ENCODE results near the gene TMEM212. TPM values are rescaled to one million over a fixed set of nuclear protein-coding genes. Genes with fewer than 3 reads are reported as not detected.
"Not testable (repeated sequence)": the region's sequence is repeated elsewhere in the genome, so short reads cannot be mapped to it uniquely, and the experiment has no call there.

The TMEM212 gene
- total and polyA plus RNA-seq, 12 donors = 0.06 TPM; not detected in 11

DNA sequence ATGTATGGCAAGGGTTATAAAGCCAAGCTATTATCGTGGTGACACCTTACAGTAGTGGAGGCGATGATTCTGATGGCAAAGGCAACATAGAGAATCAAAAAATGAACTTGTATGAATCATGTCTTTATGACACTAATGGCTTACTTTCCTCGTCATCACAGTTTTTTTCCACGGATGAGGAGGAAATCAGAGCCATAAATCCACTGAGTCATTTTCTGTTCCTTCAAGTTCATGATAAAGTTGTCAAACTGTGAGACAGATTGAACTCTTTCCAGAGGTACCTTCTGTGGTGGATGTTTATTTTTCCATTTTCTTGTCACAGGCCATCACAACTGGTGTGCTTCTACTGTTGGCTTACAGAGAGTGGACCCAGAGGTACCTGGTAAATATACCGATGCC lies 8.5 kb downstream of the TMEM212 start:
- no peak overlapping the region for H3K4me3 ChIP-seq
- H3K27ac ChIP-seq = peak overlapping the region in 2 of 5 donors; percentile 3 to 19
- intact Hi-C loops (cut with DNase I) = no loop called here
- peaks cover 0 to 18% (median 0%) of the 10 kb centered on the region in 3 donors for H3K9me3 ChIP-seq (replicated peaks in 1 of 3)
- H3K27me3 ChIP-seq = no peaks in the 10 kb centered on the region
- TF ChIP-seq POLR2A (IDR thresholded peaks at IDR 0.05) (no peak), CTCF (IDR thresholded peaks at IDR 0.05) (no peak)
- peak in 2 of 7 donors; percentile 25 to 29 for DNase-seq
- WGBS, 4 donors = 20 to 43% (median 28%) methylated on average over 5 of the region's 5 CpGs
- H3K4me1 ChIP-seq (replicated peaks in 1 of 2) = peaks cover 0 to 12% of the 10 kb centered on the region in 2 donors
- no peaks in the 10 kb centered on the region for H3K36me3 ChIP-seq (replicated peaks in 1 of 2)

GRCh38 chr3:171854649-171855305 lies 11.6 kb downstream of the TMEM212 start:
- Histone ChIP-seq H3K36me3 (replicated peaks in 1 of 2) (no peaks in the 10 kb centered on the region), H3K4me1 (replicated peaks in 1 of 2) (peaks cover 0 to 12% of the 10 kb centered on the region in 2 donors), H3K9me3 (replicated peaks in 1 of 3) (peaks cover 0 to 18% (median 0%) of the 10 kb centered on the region in 3 donors), H3K4me3 (no peak overlapping the region), H3K27me3 (no peaks in the 10 kb centered on the region), H3K27ac (no peak overlapping the region)
- WGBS, 4 donors = 79 to 95% (median 87%) methylated on average over 2 of the region's 2 CpGs
- no peak for TF ChIP-seq CTCF (IDR thresholded peaks at IDR 0.05)
- no peak for TF ChIP-seq POLR2A (IDR thresholded peaks at IDR 0.05)
- intact Hi-C loops (cut with DNase I) = no loop called here
- DNase-seq = no peak

- intact Hi-C loops (cut with DNase I); H3K36me3 ChIP-seq (replicated peaks in 1 of 2): not testable (repeated sequence)
- WGBS, 4 donors = 87 to 97% (median 96%) methylated on average over 4 of the region's 4 CpGs
Observed at GRCh38 chr3:171858770-171859169, 15.6 kb downstream of the TMEM212 start.

GRCh38 chr3:171860830-171861535 lies 17.8 kb downstream of the TMEM212 start:
- intact Hi-C loops (cut with DNase I) = no loop called here
- no peaks in the 10 kb centered on the region for H3K4me1 ChIP-seq (replicated peaks in 1 of 2)
- H3K27me3 ChIP-seq = no peaks in the 10 kb centered on the region
- no peak overlapping the region for H3K4me3 ChIP-seq
- TF ChIP-seq POLR2A (IDR thresholded peaks at IDR 0.05) (no peak), CTCF (IDR thresholded peaks at IDR 0.05) (no peak)
- H3K9me3 ChIP-seq (replicated peaks in 1 of 3) = no peaks in the 10 kb centered on the region
- H3K36me3 ChIP-seq (replicated peaks in 1 of 2) = no peaks in the 10 kb centered on the region
- peak overlapping the region in 1 of 5 donors; percentile 65 for H3K27ac ChIP-seq
- WGBS, 4 donors = 45 to 58% (median 50%) methylated on average over 6 of the region's 6 CpGs
- peak in 5 of 7 donors; percentile 20 to 61 (median 31) for DNase-seq

More at GRCh38 chr3:171858770-171859169, 15.6 kb downstream of the TMEM212 start:
- DNase-seq; H3K4me3 ChIP-seq; H3K27ac ChIP-seq; H3K27me3 ChIP-seq; H3K4me1 ChIP-seq (replicated peaks in 1 of 2): not testable (repeated sequence)
- H3K9me3 ChIP-seq (replicated peaks in 1 of 3) = peaks cover 0 to 18% (median 0%) of the 10 kb centered on the region in 3 donors

All from adrenal gland (tissue), 12 donors.